GM21367 (cell line): Measurements from ENCODE around the gene PAFAH2.

Source experiments
- ATAC-seq: cut with Tn5 transposase; IDR thresholded peaks from one replicate; pipeline ENCODE4 v1.9.1; 2021; ENCODE audit not compliant: unreplicated experiment

The PAFAH2 gene

GRCh38 chr1:26015358-26015757 lies 17.5 kb upstream of the PAFAH2 start:
- no peak for ATAC-seq

DNA sequence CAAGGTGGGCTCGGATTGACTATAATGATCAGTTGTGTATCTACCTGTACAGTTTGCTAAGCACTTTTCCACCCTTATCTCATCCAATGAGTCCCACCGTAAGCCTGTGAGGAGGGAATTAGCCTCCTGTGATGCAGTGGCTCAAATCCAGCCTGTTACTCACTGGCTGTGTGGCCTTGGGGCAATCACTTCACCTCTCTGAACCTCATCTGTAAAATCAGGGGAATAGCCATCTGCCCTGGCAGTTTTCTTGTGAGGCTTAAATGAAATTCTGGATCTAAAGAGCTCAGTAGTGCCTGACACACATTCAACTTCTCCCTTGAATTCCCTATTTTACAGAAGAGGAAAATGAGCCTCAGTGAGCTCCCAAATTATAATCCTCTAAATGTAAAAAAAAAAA lies 16.3 kb upstream of the PAFAH2 start:
- ATAC-seq: no peak

DNA sequence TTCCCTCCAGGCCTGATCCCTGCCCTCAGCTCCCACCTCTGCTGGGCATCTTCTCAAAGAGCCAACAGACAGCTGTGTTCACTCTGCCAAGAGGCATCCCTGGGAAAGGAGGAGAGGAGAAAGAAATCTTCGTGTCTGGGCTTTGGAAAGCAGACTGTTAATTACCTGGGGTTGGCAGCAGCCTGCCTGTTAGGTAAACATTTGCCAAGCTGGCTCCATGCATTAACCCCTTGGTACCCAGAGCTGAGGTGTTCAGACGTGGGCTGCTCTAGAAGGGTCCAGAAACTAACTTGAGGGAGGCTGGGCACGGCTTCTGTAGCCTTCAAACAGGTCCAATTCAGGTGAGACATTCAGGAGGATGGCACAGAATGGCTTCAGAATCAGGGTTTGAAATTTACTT lies 15.0 kb upstream of the PAFAH2 start:
- no peak for ATAC-seq

DNA sequence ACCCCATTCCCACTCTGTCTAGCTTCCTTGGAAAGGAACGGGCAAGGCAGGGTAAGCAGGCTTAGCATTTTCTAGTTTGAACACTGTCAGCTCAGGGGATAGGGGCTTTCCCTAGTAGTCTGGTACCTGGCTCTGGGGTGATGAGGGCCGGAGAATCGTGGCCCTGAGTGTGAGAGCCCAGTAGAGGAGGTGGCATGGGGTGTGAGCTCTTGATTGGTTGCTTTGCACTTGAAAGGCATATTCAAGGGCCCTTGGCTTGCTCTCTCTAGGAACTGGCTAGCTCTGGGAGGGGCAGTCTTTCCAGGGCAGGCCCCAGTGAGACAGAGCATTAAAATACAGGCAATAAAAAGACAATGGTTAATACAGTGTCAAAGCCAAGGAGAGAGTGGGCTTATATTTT lies 13.0 kb upstream of the PAFAH2 start:
- ATAC-seq: no peak

- no peak for ATAC-seq
These were observed 12.1 kb upstream of the PAFAH2 start for GRCh38 chr1:26009796-26010447.

DNA sequence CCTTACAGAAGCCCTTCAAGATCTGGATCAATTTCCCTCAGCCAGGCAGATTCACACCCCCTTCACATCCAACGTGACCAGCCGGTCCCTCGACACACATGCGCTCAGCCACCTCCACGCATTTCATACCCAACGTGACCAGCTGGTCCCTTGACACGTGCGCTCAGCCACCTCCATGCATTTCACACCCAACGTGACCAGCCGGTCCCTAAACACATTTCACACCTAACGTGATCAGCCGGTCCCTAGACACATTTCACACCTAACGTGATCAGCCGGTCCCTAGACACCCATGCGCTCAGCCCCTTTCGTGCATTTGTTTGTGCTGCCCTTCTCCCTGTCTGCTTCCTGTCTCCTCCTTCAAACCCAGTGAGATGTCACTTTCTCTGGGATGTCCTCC lies 8.8 kb upstream of the PAFAH2 start:
- ATAC-seq: no peak

GRCh38 chr1:26005434-26006105 lies 7.7 kb upstream of the PAFAH2 start:
- no peak for ATAC-seq

DNA sequence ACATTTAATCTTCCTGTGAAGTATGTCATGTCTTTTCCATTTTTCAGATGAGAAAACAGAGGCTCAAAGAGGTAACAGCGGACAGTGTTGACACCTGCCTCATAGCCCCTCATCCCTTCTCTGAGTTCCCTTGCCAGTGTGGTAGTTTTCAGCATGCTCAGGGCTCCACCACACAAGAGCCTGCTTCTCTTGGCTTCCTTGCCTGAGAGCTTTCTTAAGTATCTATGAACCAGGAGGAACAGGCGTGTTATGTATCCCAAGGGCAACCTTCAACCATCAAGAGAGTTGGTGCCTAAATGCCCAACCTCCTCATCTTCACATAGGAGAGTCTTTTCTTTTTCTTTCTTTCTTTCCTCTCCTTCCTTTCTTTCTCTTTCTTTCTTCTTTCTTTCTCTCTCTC lies 5.9 kb upstream of the PAFAH2 start:
- no peak for ATAC-seq

DNA sequence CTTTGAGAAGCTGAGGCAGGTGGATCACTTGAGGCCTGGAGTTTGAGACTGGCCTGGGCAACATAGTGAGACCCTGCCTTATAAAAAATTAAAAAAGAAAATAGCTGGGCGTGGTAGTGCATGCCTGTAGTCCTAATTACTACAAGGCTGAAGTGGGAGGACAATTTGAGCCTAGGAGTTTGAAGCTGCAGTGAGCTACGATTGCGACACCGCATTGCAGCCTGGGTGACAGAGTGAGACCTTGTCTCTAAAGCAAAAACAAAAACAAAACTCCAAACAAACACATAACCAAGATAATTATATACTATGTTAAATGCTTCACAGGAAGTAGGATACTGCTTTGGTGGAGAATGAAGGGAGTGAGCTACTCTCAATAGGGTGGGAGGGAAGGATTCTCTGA lies 5.4 kb upstream of the PAFAH2 start:
- no peak for ATAC-seq

GRCh38 chr1:25999041-25999800 lies 1.4 kb upstream of the PAFAH2 start:
- no peak for ATAC-seq

- peak; percentile 0 for ATAC-seq
These were observed 666 bp downstream of the PAFAH2 start for GRCh38 chr1:25996966-25997827.

DNA sequence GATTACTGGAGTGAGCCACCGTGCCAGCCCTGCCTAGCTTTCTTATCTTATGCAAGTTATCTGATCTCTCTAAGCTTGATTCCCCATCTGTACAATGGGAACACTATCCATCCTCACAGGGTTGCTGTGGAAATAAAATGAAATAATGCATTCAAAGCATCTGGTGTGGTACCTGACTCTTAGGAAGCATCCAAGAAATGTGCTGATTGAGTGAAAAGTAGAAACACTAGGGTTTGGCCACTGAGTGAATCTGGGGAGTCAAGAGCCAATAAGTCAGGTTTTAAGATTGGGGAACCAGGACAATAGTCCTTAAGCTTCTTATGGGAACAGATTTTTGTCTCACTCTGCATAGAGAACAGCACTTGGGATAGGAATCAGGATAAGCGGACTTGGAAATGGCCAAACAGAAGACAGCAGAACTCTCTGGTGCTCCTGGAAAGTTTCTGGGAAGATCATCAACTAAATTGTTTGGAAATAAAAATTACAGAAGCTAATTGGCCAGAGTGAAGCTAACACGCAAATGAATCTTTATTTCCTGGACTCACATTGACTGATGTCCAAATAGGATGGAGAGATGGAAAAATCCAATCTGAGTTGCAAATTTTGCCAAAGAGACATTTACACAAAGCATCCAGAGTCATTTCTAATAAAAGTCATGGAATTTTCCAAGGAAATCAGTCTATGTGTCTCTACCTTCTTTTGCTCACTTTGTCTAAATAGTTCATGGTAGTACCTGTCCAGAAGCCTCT lies 3.3 kb downstream of the PAFAH2 start:
- no peak for ATAC-seq

DNA sequence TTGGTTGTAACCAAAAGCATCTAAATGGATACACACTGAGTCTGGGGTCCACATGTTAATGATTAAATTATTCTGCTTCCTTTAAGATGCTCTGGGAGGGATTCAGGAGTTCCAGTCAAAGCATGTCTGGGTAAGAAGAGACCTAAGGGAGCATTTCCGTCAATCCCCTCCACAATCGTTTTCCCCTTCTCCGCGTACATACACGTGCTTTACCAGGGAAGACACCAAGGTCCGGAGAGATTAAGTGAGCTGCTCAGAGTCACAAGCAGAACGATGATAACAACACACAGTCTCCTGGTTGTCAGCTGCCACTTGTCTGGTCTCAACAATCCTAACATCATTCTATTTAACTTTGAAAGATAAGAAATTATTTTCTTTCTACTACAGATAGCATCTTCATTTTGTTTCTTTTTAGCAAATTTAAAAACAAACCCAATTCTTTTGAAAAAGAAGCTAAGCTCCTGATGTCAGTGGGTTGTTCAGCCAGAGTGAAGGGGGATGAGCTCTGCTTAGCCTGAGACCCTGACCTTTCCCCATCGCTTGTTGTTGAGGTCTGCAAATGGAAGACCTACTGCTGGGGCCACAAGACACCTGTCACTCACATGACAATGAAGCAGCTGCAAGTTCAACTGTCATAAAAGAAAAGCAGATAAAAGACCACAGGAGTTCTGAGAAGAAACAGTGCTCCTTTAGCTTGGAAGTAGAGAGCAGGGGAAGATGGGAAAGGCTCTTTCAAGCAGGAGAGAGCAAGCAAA lies 4.5 kb downstream of the PAFAH2 start:
- ATAC-seq: no peak

DNA sequence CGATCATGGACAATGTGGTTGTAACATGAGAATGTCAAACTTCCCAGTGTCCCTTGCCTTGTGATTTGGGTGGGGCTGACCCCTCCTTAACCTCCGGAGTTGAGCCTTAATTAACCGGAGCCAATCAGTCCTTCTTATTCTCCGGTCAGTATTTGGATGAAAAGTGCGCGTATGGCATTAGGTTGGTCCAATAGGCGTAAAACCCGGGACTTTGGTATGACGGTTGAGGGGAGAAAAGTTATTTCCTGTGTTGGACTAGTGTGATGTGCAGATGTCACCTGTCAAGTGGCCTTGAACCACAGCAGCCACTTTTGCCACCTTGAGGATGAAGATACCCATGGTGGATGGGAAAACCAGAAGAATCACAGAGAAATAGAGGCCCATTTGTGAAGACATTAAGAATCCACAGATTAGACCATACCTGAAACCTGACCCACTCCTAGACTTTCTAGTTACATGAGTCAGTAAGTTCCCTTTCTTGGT lies 5.1 kb downstream of the PAFAH2 start:
- no peak for ATAC-seq

DNA sequence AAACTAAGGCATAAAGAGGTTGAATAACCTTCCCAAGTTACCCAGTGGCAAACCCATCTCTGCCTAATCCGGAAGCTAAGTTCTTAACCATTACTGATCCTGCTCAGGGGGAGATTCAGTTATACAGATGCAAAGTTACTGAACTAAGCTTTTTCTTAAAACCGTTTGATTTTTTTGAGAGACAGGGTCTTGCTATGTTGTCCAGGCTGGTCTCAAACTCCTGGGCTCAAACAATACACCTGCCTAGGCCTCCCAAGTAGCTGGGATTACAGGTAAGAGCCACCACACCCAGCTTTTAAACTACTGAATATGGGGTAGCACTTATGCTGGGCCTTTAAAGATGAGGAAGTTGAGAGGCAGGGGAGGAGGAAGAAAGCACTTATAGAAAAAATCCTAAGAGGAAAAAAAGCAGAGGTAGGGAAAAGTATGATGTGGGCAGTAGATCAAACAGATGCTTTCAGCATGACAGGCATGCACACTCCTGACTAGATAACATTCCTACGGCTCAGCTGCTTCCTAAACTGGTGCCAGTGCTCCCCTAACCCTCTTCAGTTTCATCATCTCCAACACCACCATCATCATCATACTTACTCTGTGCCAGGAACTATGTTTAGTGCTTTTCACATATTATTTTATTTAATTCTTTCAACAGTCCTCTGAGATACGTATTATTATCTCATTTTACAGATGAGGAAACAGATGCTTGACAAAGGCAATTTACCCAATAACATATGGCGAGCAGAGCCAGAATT lies 5.8 kb downstream of the PAFAH2 start:
- no peak for ATAC-seq

DNA sequence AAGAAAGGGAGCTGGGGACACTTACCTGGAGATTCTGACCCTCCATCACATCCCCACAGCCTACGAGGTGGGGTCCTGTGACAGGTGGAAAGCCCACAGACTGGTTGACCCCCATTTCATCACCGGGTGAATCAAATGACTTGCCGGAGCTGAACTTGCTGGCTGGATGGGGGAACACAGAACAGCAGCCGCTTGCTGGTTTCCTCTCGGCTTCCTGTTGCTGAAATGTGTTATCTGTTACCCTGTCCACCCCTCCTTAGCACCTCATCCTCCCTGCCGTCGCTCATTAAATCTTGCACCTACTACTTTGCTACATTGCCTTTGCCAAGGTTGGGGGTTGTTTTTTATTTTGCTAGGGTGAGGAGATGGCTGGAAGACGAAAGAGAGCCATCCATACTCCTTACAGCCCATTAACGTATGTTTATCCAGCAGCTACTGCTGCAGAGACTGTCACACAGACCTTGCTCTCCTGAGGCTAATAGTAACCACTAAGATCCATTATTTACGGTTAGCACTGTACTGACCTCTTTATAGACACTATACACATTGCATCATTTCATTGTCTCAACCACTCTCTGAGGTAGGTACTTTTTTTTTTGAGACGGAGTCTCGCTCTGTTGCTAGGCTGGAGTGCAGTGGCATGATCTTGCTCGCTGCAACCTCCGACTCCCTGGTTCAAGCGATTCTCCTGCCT lies 7.0 kb downstream of the PAFAH2 start:
- no peak for ATAC-seq

GRCh38 chr1:25990251-25990650 lies 7.6 kb downstream of the PAFAH2 start:
- ATAC-seq: no peak

- no peak for ATAC-seq
These were observed 8.2 kb downstream of the PAFAH2 start for GRCh38 chr1:25989440-25990234.
